Right atrium auricular region (tissue), 2 donors: ENCODE measurements around the gene GBX1. TPM values are rescaled to one million over a fixed set of nuclear protein-coding genes. Genes with fewer than 3 reads are reported as not detected.

Experiments
- DNase-seq: peaks from one replicate; pipeline ENCODE4 v3.0.0-alpha.2; 2019; ENCODE audit warnings: low spot score
- H3K27ac ChIP-seq, 2 donors: fragments of 200-600 bp; sonication (generic); 1 replicate in 1 of 2; 2 replicates in 1 of 2; pipeline ENCODE4 v1.5.1; 2016 to 2019
- H3K27me3 ChIP-seq, 2 donors: fragments of 200-600 bp; sonication (generic); one replicate each; pipeline versions ENCODE4 v1.5.1 to v1.6.0; 2017 to 2019
- H3K36me3 ChIP-seq: fragments of 200-600 bp; sonication (generic); one replicate; pipeline ENCODE4 v1.5.1; 2016
- H3K4me1 ChIP-seq, 2 donors: fragments of 200-600 bp; sonication (generic); one replicate each; pipeline versions ENCODE4 v1.5.1 to v1.6.0; 2017 to 2019
- H3K4me3 ChIP-seq, 2 donors: fragments of 200-600 bp; sonication (generic); 1 replicate in 1 of 2; 2 replicates in 1 of 2; pipeline ENCODE4 v1.5.1; 2017 to 2019; ENCODE audit warnings: mild to moderate bottlenecking in 1 of 2, moderate library complexity in 1 of 2
- H3K9me3 ChIP-seq, 2 donors: fragments of 200-600 bp; sonication (generic); one replicate each; pipeline ENCODE4 v1.5.1; 2019
- total RNA-seq, 2 donors: library from RNA; depleted of rRNA; stranded (reverse); fragments of >200 nt; gene quantifications; one replicate each; pipeline ENCODE4 v1.1.0, GENCODE V29; 2016
- TF ChIP-seq, protein P1 (sequence below), 2 donors: fragments of 200-600 bp; sonication (generic); IDR thresholded peaks; one replicate each; pipeline ENCODE4 v1.5.1; 2019; ENCODE audit warnings: antibody characterized with exemption in 2 of 2

Gene GBX1
- total RNA-seq, 2 donors from 2014 or later = not detected

DNA sequence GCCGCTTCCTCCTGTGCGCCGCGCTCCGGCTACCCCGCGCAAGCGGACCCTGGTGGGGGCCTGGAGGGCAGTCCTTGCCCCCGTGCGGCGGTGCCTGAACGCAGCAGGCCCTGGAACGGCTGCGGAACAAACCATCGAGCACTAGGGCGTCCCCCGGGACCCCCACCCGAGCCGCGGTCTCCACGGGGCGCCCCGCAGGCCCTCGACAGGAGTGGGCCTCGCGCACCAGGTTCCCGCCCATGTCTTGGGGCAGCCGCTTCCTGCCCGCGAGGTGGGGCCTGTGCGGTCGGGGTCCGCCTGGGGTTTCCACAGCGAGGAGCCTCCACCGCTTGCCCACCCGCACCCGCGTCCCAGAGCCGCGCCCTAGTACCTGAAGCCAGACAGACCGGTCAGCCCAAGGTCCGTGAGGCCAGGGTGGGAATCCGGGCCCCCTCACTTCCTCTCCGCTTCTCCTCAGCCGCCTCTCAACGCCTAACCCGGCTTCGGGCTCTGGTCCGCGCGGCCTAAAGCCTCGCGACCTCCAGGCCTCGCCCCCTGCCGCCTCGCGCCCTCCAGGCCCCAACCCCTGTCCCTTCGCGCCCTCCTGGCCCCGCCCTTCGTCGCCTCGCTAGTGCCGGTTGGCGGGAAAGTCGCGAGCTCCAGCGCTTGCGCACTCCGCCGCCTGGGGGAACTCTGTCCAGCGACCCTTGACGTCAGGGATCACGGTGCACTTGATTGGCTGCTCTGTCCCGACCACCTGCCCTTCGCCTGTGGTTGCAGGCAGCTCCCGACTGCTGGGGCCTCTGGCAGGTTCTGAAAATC lies 7.0 kb upstream of the GBX1 start:
- H3K27ac ChIP-seq = no peak overlapping the region
- no peaks in the 10 kb centered on the region for H3K4me1 ChIP-seq
- H3K36me3 ChIP-seq = no peaks in the 10 kb centered on the region
- TF ChIP-seq, protein P1, sequence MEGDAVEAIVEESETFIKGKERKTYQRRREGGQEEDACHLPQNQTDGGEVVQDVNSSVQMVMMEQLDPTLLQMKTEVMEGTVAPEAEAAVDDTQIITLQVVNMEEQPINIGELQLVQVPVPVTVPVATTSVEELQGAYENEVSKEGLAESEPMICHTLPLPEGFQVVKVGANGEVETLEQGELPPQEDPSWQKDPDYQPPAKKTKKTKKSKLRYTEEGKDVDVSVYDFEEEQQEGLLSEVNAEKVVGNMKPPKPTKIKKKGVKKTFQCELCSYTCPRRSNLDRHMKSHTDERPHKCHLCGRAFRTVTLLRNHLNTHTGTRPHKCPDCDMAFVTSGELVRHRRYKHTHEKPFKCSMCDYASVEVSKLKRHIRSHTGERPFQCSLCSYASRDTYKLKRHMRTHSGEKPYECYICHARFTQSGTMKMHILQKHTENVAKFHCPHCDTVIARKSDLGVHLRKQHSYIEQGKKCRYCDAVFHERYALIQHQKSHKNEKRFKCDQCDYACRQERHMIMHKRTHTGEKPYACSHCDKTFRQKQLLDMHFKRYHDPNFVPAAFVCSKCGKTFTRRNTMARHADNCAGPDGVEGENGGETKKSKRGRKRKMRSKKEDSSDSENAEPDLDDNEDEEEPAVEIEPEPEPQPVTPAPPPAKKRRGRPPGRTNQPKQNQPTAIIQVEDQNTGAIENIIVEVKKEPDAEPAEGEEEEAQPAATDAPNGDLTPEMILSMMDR (IDR thresholded peaks at IDR 0.05) = no peak
- no peak for DNase-seq
- no peaks in the 10 kb centered on the region for H3K9me3 ChIP-seq
- no peaks in the 10 kb centered on the region for H3K27me3 ChIP-seq
- H3K4me3 ChIP-seq = no peak overlapping the region

DNA sequence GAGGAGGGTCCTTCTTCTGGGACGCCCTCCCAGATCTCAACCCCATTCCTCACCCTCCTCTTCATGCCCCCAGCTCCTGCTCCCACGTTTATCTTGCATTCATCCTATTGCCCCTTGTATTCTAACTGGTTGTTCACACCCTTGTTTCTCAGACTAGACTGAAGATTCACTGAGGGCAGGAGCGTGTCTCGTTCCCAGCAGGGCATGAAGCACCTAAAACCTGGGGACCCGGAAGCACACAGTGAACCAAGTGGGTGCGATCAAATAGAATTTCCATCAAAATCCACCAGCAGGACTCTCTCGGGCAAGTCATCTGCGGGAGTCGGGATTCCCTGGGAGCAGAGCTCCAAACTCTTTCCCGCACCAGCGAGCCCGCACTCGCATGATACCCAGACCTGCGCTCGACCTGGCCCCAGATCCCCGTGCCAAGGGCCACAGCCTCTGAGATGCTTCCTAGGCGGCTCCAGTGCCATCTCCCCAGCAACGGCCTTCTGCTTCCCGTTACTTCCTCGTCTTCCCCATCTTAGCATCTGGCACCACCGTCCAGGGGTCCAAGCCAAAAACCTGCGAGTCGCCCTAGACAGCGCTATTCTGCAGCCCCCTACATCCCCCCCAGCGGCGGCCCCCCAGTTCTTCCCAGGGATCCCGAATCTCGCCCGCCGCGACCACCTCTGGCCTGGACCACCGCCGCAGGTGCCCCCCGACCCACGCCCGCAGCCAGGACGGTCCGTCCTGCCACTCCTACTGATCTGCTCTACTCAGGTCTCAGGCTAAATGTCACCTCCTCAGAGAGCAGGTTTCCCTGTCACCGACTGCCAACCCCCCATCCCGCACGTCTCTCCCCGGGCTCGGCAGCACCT lies 6.1 kb upstream of the GBX1 start:
- Histone ChIP-seq H3K4me1 (no peaks in the 10 kb centered on the region), H3K27me3 (no peaks in the 10 kb centered on the region), H3K4me3 (no peak overlapping the region), H3K9me3 (no peaks in the 10 kb centered on the region), H3K27ac (no peak overlapping the region), H3K36me3 (no peaks in the 10 kb centered on the region)
- TF ChIP-seq, protein P1 (IDR thresholded peaks at IDR 0.05) = no peak
- no peak for DNase-seq

GRCh38 chr7:151172273-151173141 lies 5.0 kb upstream of the GBX1 start:
- DNase-seq = peak; percentile 69
- H3K9me3 ChIP-seq = no peaks in the 10 kb centered on the region
- no peak overlapping the region for H3K27ac ChIP-seq
- H3K27me3 ChIP-seq = no peaks in the 10 kb centered on the region
- peaks cover 0 to 9% of the 10 kb centered on the region in 2 donors for H3K4me1 ChIP-seq
- H3K4me3 ChIP-seq = no peak overlapping the region
- H3K36me3 ChIP-seq = no peaks in the 10 kb centered on the region
- TF ChIP-seq, protein P1 (IDR thresholded peaks at IDR 0.05) = peak; percentile 100

- no peak for DNase-seq
- H3K36me3 ChIP-seq = no peaks in the 10 kb centered on the region
- H3K4me3 ChIP-seq = no peak overlapping the region
- peaks cover 0 to 17% of the 10 kb centered on the region in 2 donors for H3K4me1 ChIP-seq
- TF ChIP-seq, protein P1 (IDR thresholded peaks at IDR 0.05) = no peak
- no peaks in the 10 kb centered on the region for H3K9me3 ChIP-seq
- H3K27ac ChIP-seq = no peak overlapping the region
- peaks cover 0 to 3% of the 10 kb centered on the region in 2 donors for H3K27me3 ChIP-seq
Observed at GRCh38 chr7:151168787-151169162, 1.3 kb upstream of the GBX1 start.

DNA sequence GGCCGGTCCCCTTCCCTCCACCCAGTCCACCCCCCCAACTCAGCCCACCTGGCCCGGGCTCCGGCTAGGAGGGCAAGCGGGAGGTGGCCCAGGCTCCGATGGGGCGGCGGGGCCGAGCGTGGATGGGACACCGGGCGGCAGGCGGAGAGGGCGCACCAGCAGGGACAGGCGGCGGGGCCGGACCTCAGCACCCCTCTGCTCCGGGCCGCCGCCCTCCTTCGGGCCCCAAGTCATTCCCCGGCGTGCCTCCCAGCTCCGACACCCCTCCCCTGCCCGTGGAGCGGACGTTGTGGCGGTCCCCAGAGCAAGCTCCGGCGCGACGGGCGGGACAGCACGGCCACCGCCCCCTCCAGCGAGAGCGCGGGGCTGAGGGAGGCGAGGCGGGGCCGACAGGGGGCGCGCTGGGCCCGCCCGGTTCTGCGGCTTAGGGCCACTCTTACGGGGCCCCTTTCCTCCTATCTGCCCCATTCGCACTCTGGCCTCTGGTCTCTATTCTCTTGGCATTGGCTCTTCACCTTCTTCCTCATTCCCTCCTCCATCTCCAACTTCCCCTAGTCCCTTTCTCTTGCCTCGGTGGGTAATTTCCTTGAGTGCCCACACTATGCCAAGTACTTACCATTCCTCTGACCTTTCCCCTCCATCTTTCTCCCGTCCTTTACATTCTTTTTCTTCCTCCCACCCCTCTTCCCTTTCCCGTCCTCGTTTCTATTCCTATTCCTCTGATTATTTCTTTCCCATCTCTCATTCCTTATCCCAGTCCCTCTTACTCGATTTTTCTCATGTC lies 701 bp upstream of the GBX1 start:
- Histone ChIP-seq H3K27me3 (peaks cover 0 to 3% of the 10 kb centered on the region in 2 donors), H3K9me3 (no peaks in the 10 kb centered on the region), H3K4me1 (peaks cover 0 to 17% of the 10 kb centered on the region in 2 donors), H3K4me3 (peak overlapping the region; percentile 36 to 59), H3K36me3 (no peaks in the 10 kb centered on the region), H3K27ac (no peak overlapping the region)
- DNase-seq = no peak
- TF ChIP-seq, protein P1 (IDR thresholded peaks at IDR 0.05) = peak; percentile 46 to 82
